ENCODE measurements around the gene LEUTX.

LEUTX gene

DNA sequence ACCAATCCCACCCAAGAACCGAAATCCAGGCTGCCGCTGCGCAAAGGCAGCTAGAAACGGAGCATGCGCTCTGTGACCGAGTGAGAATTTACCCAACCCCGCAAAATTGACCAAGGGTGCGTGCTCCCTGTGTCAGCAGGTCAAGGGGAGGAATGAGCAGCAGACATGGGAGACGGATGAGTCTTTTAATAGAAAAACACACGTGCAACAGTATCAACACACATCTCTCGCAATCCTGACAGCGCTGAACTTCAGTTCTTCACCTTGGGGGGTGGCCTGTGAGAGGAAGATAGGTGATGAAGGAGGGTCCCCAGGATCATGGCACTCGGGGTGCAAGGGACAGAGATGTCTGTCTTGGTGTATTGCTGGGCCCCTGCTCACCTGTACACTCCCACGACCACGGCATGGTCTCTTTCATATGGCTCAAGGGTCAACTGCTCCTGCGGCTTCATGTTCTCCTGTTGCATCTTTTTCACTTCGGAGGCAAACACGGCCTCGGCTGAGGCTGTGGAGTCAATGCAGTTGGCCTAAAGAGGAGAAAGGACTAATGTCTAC lies 55.7 kb downstream of the LEUTX start:
- peak overlapping the region; percentile 5 for H3K9ac ChIP-seq (ENCODE audit: insufficient read length, low read depth)

More for the DNA sequence above, 55.7 kb downstream of the LEUTX start:
- no peaks in the 10 kb centered on the region for H3K27me3 ChIP-seq (ENCODE audit: insufficient read depth, insufficient read length)
- H3K36me3 ChIP-seq (ENCODE audit: insufficient read depth, insufficient read length, low read length): peaks cover 80% of the 10 kb centered on the region
- H3K9me3 ChIP-seq (ENCODE audit: insufficient read depth, low read length): no peaks in the 10 kb centered on the region
- TF ChIP-seq SUZ12 (IDR thresholded peaks at IDR 0.05; ENCODE audit: extremely low read depth, insufficient read depth, insufficient read length) (no peak), ZNF274 (IDR thresholded peaks at IDR 0.05; ENCODE audit: low read depth, low read length) (no peak), YY1 (IDR thresholded peaks at IDR 0.05; ENCODE audit: insufficient read depth, insufficient read length) (no peak)
- no peaks in the 10 kb centered on the region for H3K4me1 ChIP-seq (ENCODE audit: insufficient read depth, insufficient read length)
- no peak for DNase-seq (ENCODE audit: low read depth, low spot score)
- peak overlapping the region; percentile 1 for H3K4me3 ChIP-seq (ENCODE audit: insufficient read length, low read depth)

All from NT2/D1 (cell line).